ENCODE results near the gene CDK12.

CDK12 gene

GRCh38 chr17:39549747-39550573, 88.7 kb downstream of the CDK12 start:
- DNase-seq (ENCODE audit: low read depth), result no peak

DNA sequence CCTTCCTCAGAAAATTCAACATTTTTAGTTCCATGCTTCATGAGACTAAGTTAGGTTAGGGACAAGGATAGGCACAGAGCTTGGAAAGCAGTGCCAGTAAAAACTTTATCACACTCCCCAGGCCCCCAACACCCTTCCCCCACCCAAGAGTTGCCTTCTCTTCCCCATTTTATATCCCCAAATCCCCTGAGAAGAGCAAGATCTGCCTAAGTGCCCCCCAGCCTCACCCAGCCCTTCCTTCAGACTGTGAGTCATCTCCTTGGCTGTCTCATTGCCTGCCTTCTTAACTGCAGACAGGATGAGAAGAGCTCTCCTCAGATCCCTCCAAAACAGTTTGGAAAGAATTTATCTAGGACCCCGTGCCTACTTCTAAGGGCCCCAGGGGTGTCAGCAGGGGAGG, 90.6 kb downstream of the CDK12 start:
- DNase-seq (ENCODE audit: low read depth), result no peak

DNA sequence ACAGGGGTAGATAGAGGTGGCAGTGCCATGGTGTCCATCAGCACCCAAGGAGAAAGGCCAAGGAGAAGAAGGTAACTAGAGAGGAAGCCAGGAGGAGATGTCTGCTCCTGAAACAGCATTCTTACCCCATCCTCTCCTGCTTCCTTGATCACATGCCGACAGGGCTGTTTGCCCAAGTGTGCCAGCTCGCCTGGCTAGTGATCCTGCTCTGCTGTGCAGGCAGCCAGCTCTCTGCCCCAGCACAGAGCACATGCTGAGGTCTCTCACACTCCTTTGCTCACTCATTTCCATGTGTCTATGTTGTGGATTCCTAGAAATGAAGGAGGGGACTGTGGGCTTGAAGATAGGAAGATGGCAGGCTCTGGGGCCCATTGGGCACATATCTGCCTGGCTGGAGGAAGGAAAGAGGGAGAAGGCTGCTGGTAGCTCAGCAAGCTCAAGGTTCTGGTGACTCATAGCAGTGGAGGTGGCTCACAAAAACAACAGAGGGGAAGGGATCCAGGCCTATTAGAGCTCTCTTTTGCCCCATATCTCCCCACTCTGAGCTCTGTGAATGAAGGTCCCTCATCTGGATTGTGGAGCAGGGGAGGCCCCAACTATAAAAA, 92.2 kb downstream of the CDK12 start:
- no peak for DNase-seq (ENCODE audit: low read depth)

- no peak for DNase-seq (ENCODE audit: low read depth)
Measured at GRCh38 chr17:39555368-39555767, 94.1 kb downstream of the CDK12 start.

GRCh38 chr17:39556423-39556822, 95.1 kb downstream of the CDK12 start:
- no peak for DNase-seq (ENCODE audit: low read depth)

DNA sequence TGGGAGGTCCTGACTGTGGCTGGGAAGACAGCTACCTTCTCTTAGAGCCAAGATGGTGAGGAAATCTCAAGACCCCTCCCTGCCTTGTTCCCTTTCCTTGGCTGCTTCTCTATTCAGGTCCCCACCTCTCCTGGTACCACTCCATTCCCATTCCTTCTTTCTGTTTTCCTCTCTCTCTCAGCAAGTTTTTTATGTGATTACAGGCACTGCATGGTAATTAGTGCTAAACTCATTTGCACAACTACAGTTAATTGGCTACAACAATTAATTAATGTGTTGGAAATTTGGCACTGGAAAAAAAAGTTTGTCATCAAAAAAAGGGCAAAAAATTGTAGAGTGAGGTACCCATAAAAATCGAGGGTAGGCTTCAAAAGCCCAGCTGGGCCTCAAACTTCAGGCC, 101.1 kb downstream of the CDK12 start:
- DNase-seq (ENCODE audit: low read depth), result no peak

GRCh38 chr17:39562976-39563375, 101.7 kb downstream of the CDK12 start:
- DNase-seq (ENCODE audit: low read depth), result no peak

GRCh38 chr17:39563476-39563875, 102.2 kb downstream of the CDK12 start:
- no peak for DNase-seq (ENCODE audit: low read depth)

DNA sequence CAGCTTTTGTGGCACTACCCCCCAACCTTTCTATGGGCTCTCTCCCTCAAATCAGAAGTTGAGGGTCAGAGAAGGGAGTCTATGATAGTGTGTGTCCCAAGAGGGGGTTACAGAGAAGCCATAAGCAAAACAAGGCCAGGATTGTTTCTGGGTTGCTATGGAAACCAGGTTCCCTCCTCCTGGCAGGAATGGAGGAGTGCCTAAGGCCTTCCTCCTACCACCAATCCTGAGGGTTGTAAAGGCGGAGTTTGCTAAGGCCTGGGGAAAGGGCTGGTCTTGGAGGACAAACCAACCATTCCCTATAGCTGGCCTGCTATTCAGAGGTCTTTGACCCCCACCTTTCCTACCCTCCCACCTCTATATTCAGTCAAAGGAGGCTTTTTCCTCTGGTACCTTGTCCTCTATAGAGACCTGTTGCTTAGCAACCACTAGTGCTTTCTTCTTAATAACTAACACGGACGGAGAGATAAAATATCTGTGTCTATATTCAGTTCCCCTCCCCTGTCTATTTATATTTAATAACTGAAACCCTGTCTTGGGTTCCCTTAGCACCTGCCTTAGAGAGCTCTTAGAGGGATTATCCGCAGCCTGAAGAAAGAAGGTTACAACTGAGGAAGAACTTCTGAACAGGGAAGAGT, 103.0 kb downstream of the CDK12 start:
- DNase-seq (ENCODE audit: low read depth), result no peak

DNA sequence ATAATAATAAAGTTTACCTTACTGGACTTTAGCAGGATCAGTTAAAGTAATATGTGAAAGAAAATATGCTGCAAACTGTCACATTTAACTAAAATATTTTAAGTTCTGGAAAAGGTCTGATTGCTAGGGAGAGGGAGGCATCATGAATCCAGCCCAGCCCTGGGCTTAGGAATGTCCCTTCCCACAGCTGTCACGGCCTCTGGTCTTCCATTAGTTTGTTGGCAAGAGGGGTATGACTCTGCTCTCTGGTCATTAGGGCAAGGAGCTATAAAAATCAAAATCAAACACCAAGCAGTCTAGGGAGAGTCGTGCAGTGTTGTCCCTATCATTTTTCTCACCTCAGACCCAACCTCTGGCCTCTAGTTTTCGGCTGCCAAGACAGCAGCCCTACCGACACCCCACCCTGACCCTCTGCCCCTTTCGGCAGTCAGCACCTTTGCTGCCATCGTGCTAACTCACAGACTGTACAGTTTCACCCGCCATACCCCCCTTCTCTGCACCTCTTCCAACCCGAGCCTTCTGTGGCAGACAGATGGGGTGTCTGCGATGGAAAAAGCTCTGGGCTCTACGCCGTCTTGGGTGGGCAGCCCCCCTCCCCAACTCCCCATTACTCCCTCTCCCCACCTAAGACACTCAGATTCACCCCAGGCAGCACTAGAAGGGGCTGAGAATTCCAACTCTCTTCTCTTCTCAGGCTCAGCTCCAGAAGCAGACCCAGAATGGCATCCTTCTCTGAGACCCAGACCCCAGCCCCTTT, 105.0 kb downstream of the CDK12 start:
- no peak for DNase-seq (ENCODE audit: low read depth)

GRCh38 chr17:39568702-39569101, 107.4 kb downstream of the CDK12 start:
- DNase-seq (ENCODE audit: low read depth), result no peak

- DNase-seq (ENCODE audit: low read depth), result no peak
Measured at GRCh38 chr17:39569126-39569525, 107.8 kb downstream of the CDK12 start.

GRCh38 chr17:39572121-39572520, 110.8 kb downstream of the CDK12 start:
- DNase-seq (ENCODE audit: low read depth), result no peak

DNA sequence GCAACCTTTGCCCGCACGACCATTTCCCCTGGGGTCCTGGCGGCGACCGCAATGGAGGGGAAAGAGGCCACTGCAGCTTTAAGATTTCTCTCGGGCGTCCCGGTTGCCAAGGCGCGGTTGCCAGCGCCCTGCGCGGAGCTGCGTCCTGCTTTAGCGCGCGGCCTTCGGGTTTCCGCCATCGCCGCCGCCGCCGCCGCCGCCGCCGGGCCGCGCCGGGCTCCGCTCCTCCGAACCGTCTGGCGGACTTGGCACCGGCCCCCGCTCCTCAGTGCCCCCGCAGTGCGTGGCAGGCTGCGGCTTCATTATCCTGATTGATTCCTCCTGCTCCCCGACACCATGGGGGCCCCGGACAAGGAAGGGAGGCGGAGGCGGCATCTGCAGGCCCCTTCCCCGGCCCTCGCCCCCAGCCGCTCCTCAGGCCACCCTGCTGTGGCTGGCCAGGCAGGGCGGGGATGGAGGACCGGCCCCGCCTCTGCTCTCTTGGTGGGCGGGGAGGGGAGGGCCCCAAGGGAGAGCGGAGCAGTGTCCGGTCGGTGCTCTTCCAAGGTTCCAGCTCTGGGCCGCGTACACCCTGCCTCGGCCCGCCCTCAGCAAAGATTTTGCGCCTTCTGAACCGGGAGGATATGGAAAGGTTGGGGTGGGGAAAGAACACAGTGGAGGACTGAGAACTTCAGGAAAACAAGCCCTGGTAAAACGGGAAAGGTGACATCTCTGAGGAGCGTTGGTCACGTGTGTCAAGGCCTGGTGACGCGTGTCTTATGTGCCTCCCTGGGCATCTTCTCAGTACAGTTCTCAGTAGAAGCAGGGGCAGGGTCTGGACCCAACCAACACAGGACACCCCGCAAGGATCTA, 112.4 kb downstream of the CDK12 start:
- peak; percentile 3 for DNase-seq (ENCODE audit: low read depth)

GRCh38 chr17:39576187-39576586, 114.9 kb downstream of the CDK12 start:
- no peak for DNase-seq (ENCODE audit: low read depth)

DNA sequence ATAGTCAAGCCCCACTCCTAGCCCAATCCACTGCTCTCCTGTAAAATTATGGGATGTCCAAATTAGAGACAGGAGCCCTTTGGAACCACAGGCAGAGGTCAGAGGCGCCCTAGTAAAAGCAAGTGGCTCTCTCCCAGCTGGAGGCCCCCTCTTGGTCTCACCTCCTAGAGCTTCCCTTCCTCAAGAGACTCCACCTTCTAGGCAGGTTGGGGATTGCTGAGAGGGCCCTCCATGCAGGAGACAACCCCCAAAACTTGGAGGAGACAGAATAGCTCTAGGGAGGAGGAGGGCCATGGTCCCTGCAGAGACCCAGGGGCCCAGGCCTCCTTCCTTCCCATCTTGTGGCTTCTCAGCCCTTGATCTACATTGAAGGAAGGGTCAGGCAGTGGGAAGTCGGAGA, 117.0 kb downstream of the CDK12 start:
- DNase-seq (ENCODE audit: low read depth), result no peak

GRCh38 chr17:39579318-39580081, 118.2 kb downstream of the CDK12 start:
- DNase-seq (ENCODE audit: low read depth), result no peak

GRCh38 chr17:39580082-39580468, 118.8 kb downstream of the CDK12 start:
- no peak for DNase-seq (ENCODE audit: low read depth)

- DNase-seq (ENCODE audit: low read depth), result no peak
Measured at GRCh38 chr17:39581071-39581758, 119.9 kb downstream of the CDK12 start.

DNA sequence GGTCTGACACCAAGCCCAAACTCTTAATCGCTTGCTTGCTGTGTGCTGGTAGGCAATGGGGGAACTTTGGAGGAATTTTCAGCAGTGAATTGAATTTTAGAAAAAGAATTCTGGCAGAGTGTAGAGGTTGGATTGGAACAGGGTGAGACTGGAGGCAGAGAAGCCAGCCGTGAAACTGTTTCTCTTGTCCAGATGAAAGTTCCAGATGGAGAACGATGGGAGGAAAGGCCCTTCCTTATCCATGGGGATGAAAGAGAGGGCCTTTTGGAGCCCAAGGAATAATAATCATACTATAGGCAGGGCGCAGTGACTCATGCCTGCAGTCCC, 120.4 kb downstream of the CDK12 start:
- DNase-seq (ENCODE audit: low read depth), result no peak
